GM12801 (cell line): ENCODE results near the gene CCDC171.

ENCODE experiments used
- TF ChIP-seq, protein P1 (sequence below): IDR thresholded peaks from one replicate; pipeline ENCODE4 v1.5.1; 2011; ENCODE audit warnings: control low read depth; ENCODE audit not compliant: insufficient read length; ENCODE audit errors: extremely low read depth

The CCDC171 gene

DNA sequence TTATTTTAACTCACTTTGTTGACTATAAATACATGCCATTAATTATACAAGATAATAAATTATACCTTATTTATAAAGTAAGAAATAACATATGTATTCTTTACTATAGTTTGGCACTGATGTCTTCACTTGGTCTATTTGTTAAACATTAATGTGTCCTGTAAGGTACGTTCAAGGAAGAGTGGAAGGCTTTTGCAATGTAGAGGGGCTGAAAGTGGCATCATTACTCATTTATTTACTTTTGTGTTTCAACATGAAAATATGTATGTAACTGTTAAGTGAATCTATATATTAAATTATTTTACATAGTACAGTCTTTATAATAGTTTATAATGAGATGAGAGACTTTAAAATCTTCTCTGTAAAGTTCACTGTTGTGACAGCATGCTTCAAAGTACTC is 348.7 kb downstream of the CCDC171 start:
- TF ChIP-seq, protein P1, sequence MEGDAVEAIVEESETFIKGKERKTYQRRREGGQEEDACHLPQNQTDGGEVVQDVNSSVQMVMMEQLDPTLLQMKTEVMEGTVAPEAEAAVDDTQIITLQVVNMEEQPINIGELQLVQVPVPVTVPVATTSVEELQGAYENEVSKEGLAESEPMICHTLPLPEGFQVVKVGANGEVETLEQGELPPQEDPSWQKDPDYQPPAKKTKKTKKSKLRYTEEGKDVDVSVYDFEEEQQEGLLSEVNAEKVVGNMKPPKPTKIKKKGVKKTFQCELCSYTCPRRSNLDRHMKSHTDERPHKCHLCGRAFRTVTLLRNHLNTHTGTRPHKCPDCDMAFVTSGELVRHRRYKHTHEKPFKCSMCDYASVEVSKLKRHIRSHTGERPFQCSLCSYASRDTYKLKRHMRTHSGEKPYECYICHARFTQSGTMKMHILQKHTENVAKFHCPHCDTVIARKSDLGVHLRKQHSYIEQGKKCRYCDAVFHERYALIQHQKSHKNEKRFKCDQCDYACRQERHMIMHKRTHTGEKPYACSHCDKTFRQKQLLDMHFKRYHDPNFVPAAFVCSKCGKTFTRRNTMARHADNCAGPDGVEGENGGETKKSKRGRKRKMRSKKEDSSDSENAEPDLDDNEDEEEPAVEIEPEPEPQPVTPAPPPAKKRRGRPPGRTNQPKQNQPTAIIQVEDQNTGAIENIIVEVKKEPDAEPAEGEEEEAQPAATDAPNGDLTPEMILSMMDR, result no peak

DNA sequence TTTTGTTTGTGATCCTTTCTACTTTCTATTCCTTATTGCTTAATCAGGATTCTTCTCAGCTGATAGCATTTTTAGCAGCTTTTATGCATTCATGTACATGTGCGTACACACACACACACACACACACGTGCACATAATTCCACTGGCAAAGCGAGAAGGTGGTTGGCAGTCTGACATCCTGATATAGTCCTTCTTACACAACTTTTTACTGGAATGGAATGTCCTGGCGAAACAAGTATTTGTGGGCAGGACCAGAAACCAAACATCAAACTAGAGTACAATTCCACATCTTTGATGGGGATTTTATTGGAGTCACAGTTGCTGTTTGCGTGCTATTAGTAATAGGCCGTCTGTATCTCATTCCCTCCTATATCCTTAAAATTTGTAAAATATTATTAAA is 356.5 kb downstream of the CCDC171 start:
- TF ChIP-seq, protein P1, result no peak

DNA sequence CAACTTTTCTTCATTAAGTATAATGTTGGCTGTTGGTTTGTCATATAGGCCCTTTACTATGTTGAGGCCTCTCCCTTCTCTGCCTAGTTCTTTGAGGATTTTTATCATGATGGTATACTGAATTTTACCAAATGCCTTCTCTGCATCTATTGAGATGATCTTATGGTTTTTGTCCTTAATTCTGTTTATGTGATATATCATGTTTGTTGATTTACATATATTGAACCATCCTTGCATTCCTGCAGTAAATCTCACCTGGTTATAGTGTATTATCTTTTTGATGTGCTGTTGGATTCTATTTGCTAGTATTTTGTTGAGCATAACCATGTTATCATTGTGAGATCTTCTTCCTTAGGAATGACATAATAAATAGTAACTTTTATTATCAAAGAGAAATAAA is 362.9 kb downstream of the CCDC171 start:
- TF ChIP-seq, protein P1, result no peak

DNA sequence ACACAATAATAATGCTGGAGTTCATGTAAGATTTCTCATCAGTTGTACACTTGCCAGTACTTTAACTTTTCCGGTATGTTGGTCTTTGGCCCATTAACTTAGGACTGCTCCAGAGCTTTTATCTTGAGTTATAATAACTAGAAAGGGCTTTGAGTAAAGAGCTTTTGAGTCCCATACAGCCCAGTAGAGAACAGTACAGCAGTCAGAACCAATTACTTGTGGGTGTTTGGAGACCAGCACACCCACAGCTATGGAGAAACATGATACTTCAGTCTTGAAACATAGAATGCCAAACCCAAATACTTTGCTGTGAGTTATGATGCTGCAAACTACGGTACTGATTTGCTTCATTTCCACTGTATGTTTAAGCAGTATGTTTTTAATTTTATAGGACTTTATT is 374.3 kb downstream of the CCDC171 start:
- TF ChIP-seq, protein P1, result no peak

DNA sequence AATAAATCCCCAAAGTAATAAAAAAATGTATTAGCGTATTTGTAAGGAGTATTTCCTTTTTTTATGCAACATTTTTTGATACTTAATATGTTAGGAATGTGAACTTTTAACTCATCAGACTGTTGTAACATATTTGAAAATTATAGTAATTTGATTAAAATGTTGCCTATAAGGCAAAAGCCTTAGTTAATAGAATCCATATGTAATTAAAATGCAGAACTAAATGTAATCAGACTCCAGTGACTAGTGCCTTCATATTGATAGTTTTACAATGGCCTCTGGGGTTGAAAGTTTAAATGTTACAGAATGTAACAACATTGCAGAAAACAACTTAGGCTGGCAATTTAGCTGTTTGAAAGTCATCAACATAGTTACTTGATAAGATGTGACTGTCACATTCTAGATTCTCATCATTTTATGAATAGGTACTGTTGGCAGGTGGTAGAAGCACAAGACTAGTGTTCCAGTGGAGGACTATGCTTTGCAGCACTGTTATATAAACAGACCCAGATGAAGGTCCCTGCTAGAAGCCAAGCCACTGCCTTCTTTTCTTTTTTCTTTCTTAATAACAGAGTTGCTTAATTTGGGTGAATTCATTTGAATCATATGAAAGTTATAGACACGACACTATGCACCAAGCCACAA is 382.9 kb downstream of the CCDC171 start:
- TF ChIP-seq, protein P1, result no peak

DNA sequence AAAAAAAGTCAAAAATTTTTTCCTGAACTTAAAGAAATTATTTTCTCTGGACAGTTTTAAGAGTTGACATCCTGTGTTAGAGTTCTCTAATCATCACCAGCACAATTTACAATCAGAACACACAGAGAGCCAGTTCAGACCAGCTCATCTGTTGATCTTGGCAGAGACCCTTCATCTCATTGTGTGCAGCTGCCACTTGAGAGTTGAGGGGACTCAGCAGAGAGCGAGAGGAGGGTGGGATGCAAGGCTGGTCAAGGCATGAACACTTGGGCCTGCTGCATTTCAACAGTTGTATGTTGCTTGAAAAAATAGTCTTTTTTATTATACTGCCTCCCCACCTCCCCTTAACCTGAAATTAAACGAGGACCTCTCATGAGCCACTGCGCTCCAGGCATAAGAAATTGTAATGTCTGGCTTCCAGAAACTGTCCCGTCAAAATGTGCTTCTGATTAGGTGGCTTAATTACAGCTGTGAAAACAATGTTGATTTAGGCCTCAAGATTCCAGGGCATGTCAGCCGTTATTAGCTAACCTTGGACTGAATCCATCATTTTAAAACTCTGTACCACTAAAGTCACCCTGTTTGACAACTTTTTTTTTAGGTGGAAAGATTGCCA is 383.6 kb downstream of the CCDC171 start:
- TF ChIP-seq, protein P1, result no peak

DNA sequence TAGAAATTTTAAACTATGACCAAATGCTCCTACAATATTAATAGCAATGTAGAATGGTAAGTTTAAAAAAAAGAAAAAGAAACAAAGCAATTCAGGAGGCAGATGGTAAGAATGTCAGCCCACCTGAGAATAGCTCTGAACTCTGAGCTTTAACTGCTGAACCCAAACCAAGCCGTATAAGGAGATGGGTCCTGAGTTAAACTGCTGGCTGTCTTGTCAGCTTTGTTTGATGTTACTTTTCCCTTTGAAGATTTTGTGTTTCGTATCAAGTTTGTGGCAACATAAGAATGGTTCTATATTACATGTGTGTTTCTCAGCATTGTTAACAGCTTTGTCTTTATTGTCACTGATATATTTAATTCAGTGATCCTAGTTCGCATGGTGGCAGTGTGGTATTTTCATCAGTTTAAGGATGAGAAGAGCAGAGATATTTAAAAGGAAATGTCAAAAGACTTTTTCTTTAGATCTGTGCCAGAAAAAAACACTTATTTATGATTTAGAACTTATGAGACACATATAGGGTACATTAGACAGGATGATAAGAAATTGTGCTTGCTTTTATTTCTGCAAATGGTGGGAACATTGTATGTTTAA is 390.1 kb downstream of the CCDC171 start:
- TF ChIP-seq, protein P1, result no peak
